LoVo (cell line): ENCODE results near the gene RAX2.

Experiments used
- DNase-seq: peaks from one replicate; pipeline ENCODE4 v3.0.0-alpha.2; 2016; ENCODE audit warnings: low spot score

Gene RAX2

DNA sequence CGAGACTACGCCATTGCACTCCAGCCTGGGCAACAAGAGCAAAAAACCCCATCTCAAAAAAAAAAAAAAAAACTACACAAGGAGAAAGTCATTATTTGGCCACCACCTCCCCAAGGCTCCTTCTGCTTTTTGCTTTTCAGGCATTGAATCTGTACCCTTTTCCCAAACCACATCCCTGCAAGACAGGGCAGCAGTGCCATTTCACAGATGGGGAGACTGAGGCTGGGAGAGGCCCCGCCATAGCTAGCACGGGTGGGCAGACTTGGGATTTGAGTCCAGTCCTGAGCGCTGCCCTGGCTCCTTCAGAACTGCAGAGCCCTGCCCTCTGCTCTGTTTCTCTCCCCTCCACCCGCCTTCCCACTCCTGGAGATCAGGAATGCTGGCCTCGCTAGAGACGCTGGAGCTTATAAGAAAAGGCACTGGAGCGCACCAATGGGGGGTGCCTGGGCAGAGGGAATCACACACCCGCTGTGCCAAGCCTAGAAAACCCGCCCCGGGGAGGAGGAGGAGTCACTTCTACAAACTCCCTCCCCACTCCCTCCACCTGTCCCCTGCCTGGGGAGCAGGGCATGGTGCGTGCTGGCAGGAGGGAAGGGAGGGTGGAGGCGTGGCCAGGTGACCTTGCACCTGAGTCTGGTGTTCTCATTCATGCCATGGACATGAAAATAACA, 46.3 kb downstream of the RAX2 start:
- no peak for DNase-seq

GRCh38 chr19:3725121-3725520, 46.9 kb downstream of the RAX2 start:
- no peak for DNase-seq

DNA sequence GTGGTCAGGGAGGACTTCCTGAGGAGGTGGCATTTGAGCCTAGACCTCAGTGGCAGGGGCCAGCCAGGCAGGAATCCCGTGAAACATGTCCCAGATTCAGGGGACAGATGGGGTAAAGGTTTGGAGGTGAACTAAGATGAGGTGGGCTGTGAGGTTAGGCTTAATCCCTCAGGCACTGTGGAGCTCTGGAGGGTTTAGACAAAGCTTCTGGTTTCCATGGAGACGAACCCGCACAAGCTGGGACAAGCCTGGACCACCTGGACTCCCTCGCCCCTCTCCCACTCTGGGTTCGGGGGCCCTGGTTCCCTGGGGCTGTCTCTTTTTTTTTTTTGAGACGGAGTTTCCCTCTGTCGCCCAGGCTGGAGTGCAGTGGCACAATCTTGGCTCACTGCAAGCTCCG, 48.1 kb downstream of the RAX2 start:
- DNase-seq: no peak

- no peak for DNase-seq
Observed at GRCh38 chr19:3723110-3723488, 48.9 kb downstream of the RAX2 start.

DNA sequence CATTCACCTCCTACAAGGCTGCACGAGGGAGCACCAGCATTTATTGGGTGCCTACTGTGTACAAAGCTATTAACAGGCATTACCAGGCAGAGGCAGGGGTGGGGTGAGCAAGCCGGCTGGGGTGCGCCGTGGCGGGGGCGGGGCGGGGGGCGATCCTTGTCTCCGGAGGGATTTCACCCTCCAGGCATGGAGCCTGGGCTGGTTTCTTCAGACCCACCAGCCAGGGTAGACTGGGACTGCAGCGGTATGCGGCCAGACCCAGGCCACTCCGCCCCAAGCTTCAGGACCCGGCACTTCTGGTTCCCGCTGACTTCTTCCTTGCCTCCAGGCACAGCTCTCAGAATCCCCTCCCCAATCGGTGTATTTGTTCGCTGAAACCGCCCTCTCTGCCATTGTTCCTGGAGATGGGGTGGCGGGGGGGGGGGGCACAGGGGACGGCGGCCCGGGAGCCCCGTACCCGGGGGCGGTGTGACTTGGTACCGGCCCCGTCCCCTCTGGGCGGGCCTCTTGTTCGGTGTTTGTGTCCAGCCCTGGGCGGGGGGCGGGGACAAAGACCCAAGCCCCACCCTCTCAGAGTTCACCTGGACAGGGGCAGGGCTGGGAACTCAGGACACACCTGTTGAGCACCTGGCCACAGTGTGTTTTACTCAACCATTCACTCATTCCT, 49.5 kb downstream of the RAX2 start:
- no peak for DNase-seq

DNA sequence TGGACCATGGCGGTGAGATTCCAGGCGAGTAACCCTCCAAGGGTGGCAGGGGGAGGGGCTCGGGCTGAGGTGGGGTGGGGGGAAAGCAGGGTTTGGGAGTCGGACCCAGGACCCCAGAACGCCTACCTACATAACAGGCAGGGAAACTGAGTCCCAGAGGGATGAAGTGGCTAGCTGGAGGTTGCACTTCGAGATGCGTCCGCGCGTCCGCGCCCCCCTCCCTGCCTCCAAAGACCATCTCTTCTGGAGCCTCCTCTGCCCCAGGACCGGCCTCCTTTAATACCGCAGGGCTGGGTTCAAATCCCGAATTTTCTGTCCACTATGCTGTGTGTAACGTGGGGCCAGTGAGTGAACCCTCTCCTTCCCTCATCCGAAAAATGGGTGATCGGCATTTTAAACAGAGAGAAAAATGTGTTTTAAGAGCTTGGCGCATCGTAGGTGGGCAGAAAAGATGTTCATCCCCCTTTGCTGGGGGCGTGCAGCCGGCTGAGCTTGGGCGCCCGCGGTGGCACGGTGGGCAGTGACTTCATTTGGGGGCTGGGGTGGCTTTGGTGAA, 50.1 kb downstream of the RAX2 start:
- DNase-seq: no peak

DNA sequence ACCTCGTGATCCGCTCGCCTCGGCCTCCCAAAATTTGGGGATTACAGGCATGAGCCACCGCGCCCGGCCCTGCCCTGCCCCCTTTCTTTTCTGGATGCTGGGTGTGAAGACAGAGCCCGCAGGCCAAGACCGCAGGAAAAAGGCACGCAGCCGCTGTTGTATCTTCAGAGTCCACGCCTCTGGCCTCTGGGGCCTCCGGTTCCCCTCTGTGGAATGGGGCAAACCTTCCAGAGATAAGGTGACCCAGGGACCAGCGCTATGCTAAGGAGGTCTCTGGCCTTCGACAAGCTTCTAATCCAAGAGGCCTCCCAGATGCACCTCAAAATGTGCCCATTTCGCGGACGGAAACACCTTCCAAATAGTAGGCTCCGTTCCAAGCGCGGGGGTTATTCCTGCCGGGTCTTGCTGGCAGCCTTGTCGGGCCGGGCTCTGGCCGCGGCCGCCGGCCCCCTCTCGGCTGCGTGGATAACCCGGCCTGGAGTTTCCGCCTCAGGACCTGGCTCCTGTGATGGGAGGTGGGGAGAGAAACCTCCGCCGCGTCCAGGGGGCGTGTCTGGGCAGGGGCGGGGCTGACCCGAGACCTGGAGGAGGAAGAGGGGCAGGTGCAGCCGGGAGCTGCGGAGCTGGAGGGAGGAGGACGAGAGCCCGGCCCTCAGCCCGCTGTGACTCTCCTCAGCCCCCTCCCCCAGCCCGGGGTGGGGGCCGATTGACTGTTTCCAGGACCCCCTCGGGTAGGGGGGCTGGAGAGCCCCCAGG, 50.7 kb downstream of the RAX2 start:
- DNase-seq: peak; percentile 93

- DNase-seq: peak; percentile 82
Observed at GRCh38 chr19:3720349-3720917, 51.6 kb downstream of the RAX2 start.

DNA sequence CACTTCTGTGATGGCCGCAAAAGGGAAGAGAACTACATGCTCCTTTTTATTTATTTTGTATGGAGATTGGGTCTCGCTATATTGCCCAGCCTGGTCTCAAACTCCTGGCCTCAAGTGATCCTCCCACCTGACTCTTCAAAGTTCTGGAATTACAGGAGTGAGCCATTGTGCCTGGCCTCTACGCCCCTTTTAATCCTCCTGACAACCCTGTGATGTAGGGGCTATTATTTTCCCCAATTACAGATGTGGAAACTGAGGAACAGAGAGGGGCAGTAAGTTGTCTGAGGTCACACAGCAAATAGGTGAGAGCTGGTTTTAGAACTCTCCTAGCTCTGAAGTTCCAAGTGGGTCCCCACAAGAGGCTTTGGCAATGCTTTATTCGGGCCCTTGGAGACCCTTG, 52.2 kb downstream of the RAX2 start:
- no peak for DNase-seq
